GM23338 (cell line): Measurements from ENCODE around the gene MEP1A. TPM values are rescaled to one million over a fixed set of nuclear protein-coding genes. Genes with fewer than 3 reads are reported as not detected.

Experiments
- ATAC-seq: fragments of 200-7000 bp; cut with Tn5 transposase; 3 replicates; pipeline ENCODE4 v1.9.1; 2020
- DNase-seq: peaks from one replicate; pipeline ENCODE4 v3.0.0-alpha.2; 2015; ENCODE audit warnings: low spot score
- H2AFZ ChIP-seq: fragments of 200-600 bp; sonication (generic); 2 replicates; pipeline ENCODE4 v1.8.0; 2016; ENCODE audit warnings: antibody characterized with exemption, mild to moderate bottlenecking, moderate library complexity
- H3F3A ChIP-seq: fragments of 200-600 bp; sonication (generic); replicated peaks from 2 replicates; pipeline ENCODE4 v1.8.0; 2017; ENCODE audit warnings: antibody characterized with exemption, mixed run types, low read depth
- H3K27ac ChIP-seq: fragments of 200-600 bp; sonication (generic); 2 replicates; pipeline ENCODE4 v1.6.1; 2016; ENCODE audit warnings: low read depth
- H3K27me3 ChIP-seq: fragments of 200-600 bp; sonication (generic); 2 replicates; pipeline ENCODE4 v1.8.0; 2016; ENCODE audit warnings: mild to moderate bottlenecking, mixed run types, moderate library complexity; ENCODE audit not compliant: insufficient read depth
- H3K36me3 ChIP-seq: fragments of 200-600 bp; sonication (generic); 2 replicates; pipeline ENCODE4 v1.8.0; 2016; ENCODE audit warnings: mild to moderate bottlenecking; ENCODE audit not compliant: insufficient read depth
- H3K4me1 ChIP-seq: fragments of 200-600 bp; sonication (generic); 2 replicates; pipeline ENCODE4 v1.8.0; 2016; ENCODE audit warnings: mild to moderate bottlenecking, moderate library complexity; ENCODE audit not compliant: insufficient read depth
- H3K4me2 ChIP-seq: fragments of 200-600 bp; sonication (generic); 2 replicates; pipeline ENCODE4 v1.7.1; 2017; ENCODE audit warnings: mixed run types
- H3K4me3 ChIP-seq: fragments of 200-600 bp; sonication (generic); 2 replicates; pipeline ENCODE4 v1.6.1; 2016; ENCODE audit warnings: mixed run types
- H3K79me2 ChIP-seq: fragments of 200-600 bp; sonication (generic); replicated peaks from 2 replicates; pipeline ENCODE4 v1.8.0; 2017; ENCODE audit warnings: mild to moderate bottlenecking; ENCODE audit not compliant: insufficient read depth
- H3K9me2 ChIP-seq: fragments of 200-600 bp; sonication (generic); 2 replicates; pipeline ENCODE4 v1.8.0; 2017; ENCODE audit not compliant: insufficient read depth
- H4K20me1 ChIP-seq: fragments of 200-600 bp; sonication (generic); replicated peaks from 2 replicates; pipeline ENCODE4 v1.8.0; 2017; ENCODE audit warnings: mild to moderate bottlenecking; ENCODE audit not compliant: insufficient read depth
- H3K27ac Mint-ChIP-seq: 2 replicates; pipeline ENCODE4 v1.8.0; 2020; ENCODE audit warnings: inconsistent platforms, mild to moderate bottlenecking, moderate library complexity, mixed read lengths
- H3K27me3 Mint-ChIP-seq: 3 replicates; pipeline ENCODE4 v1.8.0; 2022; ENCODE audit warnings: low read depth, mild to moderate bottlenecking, moderate library complexity, mixed read lengths, inconsistent platforms; ENCODE audit not compliant: insufficient read depth, poor library complexity
- H3K36me3 Mint-ChIP-seq: 3 replicates; pipeline ENCODE4 v1.8.0; 2021; ENCODE audit warnings: low read depth, mild to moderate bottlenecking, inconsistent platforms, moderate library complexity, mixed read lengths
- H3K4me1 Mint-ChIP-seq: 3 replicates; pipeline ENCODE4 v1.8.0; 2020; ENCODE audit warnings: mild to moderate bottlenecking, inconsistent platforms, mixed read lengths
- H3K4me3 Mint-ChIP-seq: 3 replicates; pipeline ENCODE4 v1.8.0; 2021; ENCODE audit warnings: moderate library complexity, mild to moderate bottlenecking, inconsistent platforms, mixed read lengths
- H3K9me3 Mint-ChIP-seq: 3 replicates; pipeline ENCODE4 v1.8.0; 2020; ENCODE audit warnings: moderate library complexity, mild to moderate bottlenecking, inconsistent platforms, mixed read lengths
- EZH2 ChIP-seq: fragments of 200-600 bp; sonication (generic); IDR thresholded peaks from one replicate; pipeline ENCODE4 v1.8.0; 2017; ENCODE audit warnings: antibody characterized with exemption, mild to moderate bottlenecking, low read depth; ENCODE audit not compliant: unreplicated experiment
- NANOG ChIP-seq: IDR thresholded peaks from 2 replicates; pipeline ENCODE4 v1.6.1; 2016; ENCODE audit warnings: antibody characterized with exemption, borderline replicate concordance
- ZNF114 ChIP-seq: fragments of 250-450 bp; sonication (Bioruptor Pico); IDR thresholded peaks from 2 replicates; pipeline ENCODE4 v1.5.0; 2020; ENCODE audit warnings: mild to moderate bottlenecking, moderate library complexity
- ZNF462 ChIP-seq: fragments of 250-450 bp; sonication (Bioruptor Pico); IDR thresholded peaks from 2 replicates; pipeline ENCODE4 v1.5.0; 2020; ENCODE audit warnings: mild to moderate bottlenecking, moderate library complexity
- polyA plus RNA-seq: library from polyadenylated mRNA; unstranded; fragments of >200 nt; fragmentation: Nextera tagmentation; extraction: Ambion mirVana; gene quantifications from 2 replicates; pipeline ENCODE4 v1.2.1, GENCODE V29; 2016
- total RNA-seq: library from RNA; depleted of rRNA; stranded (reverse); fragments of >200 nt; shearing (Covaris generic); gene quantifications from 2 replicates; pipeline ENCODE4 v1.2.3, GENCODE V29; 2014

Gene MEP1A
- total and polyA plus RNA-seq, 2 experiments from 2014 or later: not detected

- Histone ChIP-seq H3K4me2 (peak overlapping the region; percentile 5; the same call in 1 of the 2 replicates), H3F3A (no peaks in the 10 kb centered on the region), H3K27me3 (no peaks in the 10 kb centered on the region), H3K27ac (no peak overlapping the region), H2AFZ (peak overlapping the region; percentile 85; the same call in 1 of the 2 replicates), H3K36me3 (no peaks in the 10 kb centered on the region), H3K4me1 (peaks cover 11% of the 10 kb centered on the region), H4K20me1 (no peaks in the 10 kb centered on the region), H3K9me2 (peaks cover 22% of the 10 kb centered on the region), H3K4me3 (no peak overlapping the region), H3K79me2 (no peaks in the 10 kb centered on the region)
- peaks cover 19% of the 10 kb centered on the region for H3K4me1 Mint-ChIP-seq
- H3K36me3 Mint-ChIP-seq: no peaks in the 10 kb centered on the region
- ATAC-seq (peak; percentile 41), DNase-seq (no peak)
- no peak overlapping the region for H3K4me3 Mint-ChIP-seq
- no peak for TF ChIP-seq EZH2
- peak; percentile 53; the same call in 1 of the 2 replicates for TF ChIP-seq ZNF462
- H3K27me3 Mint-ChIP-seq: peaks cover 1% of the 10 kb centered on the region
- no peak overlapping the region for H3K27ac Mint-ChIP-seq
- no peaks in the 10 kb centered on the region for H3K9me3 Mint-ChIP-seq
Observed at GRCh38 chr6:46748940-46749503, 44.2 kb upstream of the MEP1A start.

- Mint-ChIP-seq H3K27ac (peak overlapping the region; percentile 32; the same call in 1 of the 2 replicates), H3K9me3 (no peaks in the 10 kb centered on the region)
- peak overlapping the region; percentile 50; the same call in 1 of the 2 replicates for H3K4me2 ChIP-seq
Observed at GRCh38 chr6:46749731-46750130, 43.5 kb upstream of the MEP1A start.

More at GRCh38 chr6:46749731-46750130, 43.5 kb upstream of the MEP1A start:
- peak; percentile 23; the same call in 1 of the 2 replicates for TF ChIP-seq ZNF114 (CRISPR knock-in tag)
- TF ChIP-seq NANOG: no peak
- 0 out of 2 replicates have a peak, but pooled peaks have one; percentile 3 for TF ChIP-seq ZNF462
- Mint-ChIP-seq H3K4me3 (peak overlapping the region; percentile 46; the same call in 2 of the 3 replicates), H3K36me3 (no peaks in the 10 kb centered on the region), H3K4me1 (peaks cover 19% of the 10 kb centered on the region), H3K27me3 (peaks cover 1% of the 10 kb centered on the region)
- Histone ChIP-seq H3K27me3 (no peaks in the 10 kb centered on the region), H3K4me3 (no peak overlapping the region), H3K36me3 (no peaks in the 10 kb centered on the region), H3F3A (no peaks in the 10 kb centered on the region), H3K27ac (peak overlapping the region; percentile 21; the same call in 1 of the 2 replicates), H2AFZ (no peak overlapping the region), H4K20me1 (no peaks in the 10 kb centered on the region), H3K4me1 (peaks cover 11% of the 10 kb centered on the region), H3K79me2 (no peaks in the 10 kb centered on the region), H3K9me2 (peaks cover 18% of the 10 kb centered on the region)
- peak; percentile 83 for DNase-seq
- peak; percentile 97 for ATAC-seq
